ENCODE results near the gene CAMK2B.

CAMK2B gene

GRCh38 chr7:44242091-44242490, 83.3 kb downstream of the CAMK2B start:
- no peak for DNase-seq (ENCODE audit: low read depth in 2 of 2)
- TF ChIP-seq, protein P1, sequence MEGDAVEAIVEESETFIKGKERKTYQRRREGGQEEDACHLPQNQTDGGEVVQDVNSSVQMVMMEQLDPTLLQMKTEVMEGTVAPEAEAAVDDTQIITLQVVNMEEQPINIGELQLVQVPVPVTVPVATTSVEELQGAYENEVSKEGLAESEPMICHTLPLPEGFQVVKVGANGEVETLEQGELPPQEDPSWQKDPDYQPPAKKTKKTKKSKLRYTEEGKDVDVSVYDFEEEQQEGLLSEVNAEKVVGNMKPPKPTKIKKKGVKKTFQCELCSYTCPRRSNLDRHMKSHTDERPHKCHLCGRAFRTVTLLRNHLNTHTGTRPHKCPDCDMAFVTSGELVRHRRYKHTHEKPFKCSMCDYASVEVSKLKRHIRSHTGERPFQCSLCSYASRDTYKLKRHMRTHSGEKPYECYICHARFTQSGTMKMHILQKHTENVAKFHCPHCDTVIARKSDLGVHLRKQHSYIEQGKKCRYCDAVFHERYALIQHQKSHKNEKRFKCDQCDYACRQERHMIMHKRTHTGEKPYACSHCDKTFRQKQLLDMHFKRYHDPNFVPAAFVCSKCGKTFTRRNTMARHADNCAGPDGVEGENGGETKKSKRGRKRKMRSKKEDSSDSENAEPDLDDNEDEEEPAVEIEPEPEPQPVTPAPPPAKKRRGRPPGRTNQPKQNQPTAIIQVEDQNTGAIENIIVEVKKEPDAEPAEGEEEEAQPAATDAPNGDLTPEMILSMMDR (IDR thresholded peaks at IDR 0.05; ENCODE audit: low read depth, low read length) = no peak
- H3K4me3 ChIP-seq (replicated peaks in 1 of 2; ENCODE audit: low read depth in 2 of 2, low read length in 2 of 2) = no peak overlapping the region

GRCh38 chr7:44240983-44241510, 84.3 kb downstream of the CAMK2B start:
- H3K4me3 ChIP-seq (replicated peaks in 1 of 2; ENCODE audit: low read depth in 2 of 2, low read length in 2 of 2) = no peak overlapping the region
- TF ChIP-seq, protein P1 (IDR thresholded peaks at IDR 0.05; ENCODE audit: low read depth, low read length) = peak; percentile 85
- DNase-seq (ENCODE audit: low read depth in 2 of 2) = peak; percentile 89 to 90

DNA sequence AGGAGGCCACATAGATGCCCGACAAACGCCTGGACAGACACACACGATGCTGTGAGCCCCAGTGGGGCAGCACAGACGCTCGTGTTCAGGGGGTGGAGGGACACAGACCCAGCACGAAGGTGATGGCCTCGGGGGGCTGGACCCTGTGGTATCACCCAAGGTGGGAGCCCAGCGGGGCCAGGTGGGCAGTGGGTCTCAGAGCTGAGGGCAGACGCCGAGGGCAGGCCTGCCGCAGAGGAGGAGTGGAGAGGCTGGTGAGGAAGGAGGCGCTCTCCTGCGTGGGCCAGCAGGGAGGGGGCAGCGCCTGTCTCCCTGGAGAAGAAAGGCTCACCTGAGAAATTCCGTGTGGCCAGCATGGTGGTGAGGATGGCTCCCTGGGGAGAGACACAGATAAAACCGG, 85.0 kb downstream of the CAMK2B start:
- DNase-seq (ENCODE audit: low read depth in 2 of 2) = no peak
- no peak overlapping the region for H3K4me3 ChIP-seq (replicated peaks in 1 of 2; ENCODE audit: low read depth in 2 of 2, low read length in 2 of 2)
- TF ChIP-seq, protein P1 (IDR thresholded peaks at IDR 0.05; ENCODE audit: low read depth, low read length) = no peak

- TF ChIP-seq, protein P1 (IDR thresholded peaks at IDR 0.05; ENCODE audit: low read depth, low read length) = no peak
- DNase-seq (ENCODE audit: low read depth in 2 of 2) = no peak
- H3K4me3 ChIP-seq (replicated peaks in 1 of 2; ENCODE audit: low read depth in 2 of 2, low read length in 2 of 2) = no peak overlapping the region
Observed at GRCh38 chr7:44239361-44239760, 86.0 kb downstream of the CAMK2B start.

- H3K4me3 ChIP-seq (replicated peaks in 1 of 2; ENCODE audit: low read depth in 2 of 2, low read length in 2 of 2) = no peak overlapping the region
- DNase-seq (ENCODE audit: low read depth in 2 of 2) = no peak
- TF ChIP-seq, protein P1 (IDR thresholded peaks at IDR 0.05; ENCODE audit: low read depth, low read length) = no peak
Observed at GRCh38 chr7:44238116-44238695, 87.2 kb downstream of the CAMK2B start.

- TF ChIP-seq, protein P1 (IDR thresholded peaks at IDR 0.05; ENCODE audit: low read depth, low read length) = no peak
- no peak overlapping the region for H3K4me3 ChIP-seq (replicated peaks in 1 of 2; ENCODE audit: low read depth in 2 of 2, low read length in 2 of 2)
- DNase-seq (ENCODE audit: low read depth in 2 of 2) = no peak
Observed at GRCh38 chr7:44237696-44238095, 87.7 kb downstream of the CAMK2B start.

- H3K4me3 ChIP-seq (replicated peaks in 1 of 2; ENCODE audit: low read depth in 2 of 2, low read length in 2 of 2) = no peak overlapping the region
- no peak for DNase-seq (ENCODE audit: low read depth in 2 of 2)
- TF ChIP-seq, protein P1 (IDR thresholded peaks at IDR 0.05; ENCODE audit: low read depth, low read length) = no peak
Observed at GRCh38 chr7:44236333-44236728, 89.1 kb downstream of the CAMK2B start.
